HG02588 (cell line): ENCODE data around the gene NUP210.
"Not testable (repeated sequence)": the region's sequence is repeated elsewhere in the genome, so short reads cannot be mapped to it uniquely, and the experiment has no call there.

ENCODE experiments used
- ATAC-seq: cut with Tn5 transposase; IDR thresholded peaks from one replicate; pipeline ENCODE4 v1.9.1; 2021; ENCODE audit warnings: mild to moderate bottlenecking, moderate library complexity; ENCODE audit not compliant: unreplicated experiment

The NUP210 gene

DNA sequence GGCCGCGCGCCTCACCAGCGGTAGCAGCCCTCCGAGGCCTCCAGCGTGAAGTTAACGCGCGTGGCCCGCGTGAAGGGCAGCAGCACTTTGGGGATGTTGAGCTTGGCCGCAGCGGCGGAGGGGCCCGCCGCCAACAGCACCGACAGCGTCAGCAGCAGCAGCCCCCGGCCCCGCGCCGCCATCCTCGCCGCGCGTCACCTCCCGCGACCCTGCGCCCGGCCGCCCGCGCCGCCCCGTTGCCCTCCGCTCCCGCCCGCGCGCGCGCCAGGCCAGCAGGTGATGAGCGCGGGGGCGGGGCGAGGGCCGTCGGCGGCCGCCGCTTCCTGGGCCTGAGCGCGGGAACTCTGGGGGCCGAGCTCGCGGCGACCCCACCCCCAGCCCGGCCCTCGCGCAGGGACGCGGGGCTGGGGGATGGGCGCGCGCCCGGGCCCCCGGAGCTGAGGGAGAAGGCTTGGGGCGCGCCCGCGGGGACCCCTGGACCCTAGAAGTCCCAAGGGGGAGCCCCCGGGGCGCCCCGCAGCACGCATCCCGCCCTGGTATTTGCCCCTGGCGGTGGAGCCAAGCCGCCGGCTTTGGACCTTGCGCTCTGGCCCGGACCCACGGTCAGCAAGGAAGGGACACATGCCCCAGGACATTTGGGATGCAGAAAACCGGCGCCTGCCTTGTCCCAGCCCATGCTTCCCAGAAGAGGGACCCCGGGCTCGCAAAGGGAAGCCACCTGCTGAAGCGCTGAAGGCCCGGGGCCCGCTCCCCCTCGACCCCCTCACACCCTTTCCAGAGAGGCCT, at the start of gene NUP210:
NUP210 (minus strand) TSS at position 278 of the 786 bp plus-strand sequence; CDS start at position 182, 96 bp downstream.
- peak; percentile 61 for ATAC-seq

DNA sequence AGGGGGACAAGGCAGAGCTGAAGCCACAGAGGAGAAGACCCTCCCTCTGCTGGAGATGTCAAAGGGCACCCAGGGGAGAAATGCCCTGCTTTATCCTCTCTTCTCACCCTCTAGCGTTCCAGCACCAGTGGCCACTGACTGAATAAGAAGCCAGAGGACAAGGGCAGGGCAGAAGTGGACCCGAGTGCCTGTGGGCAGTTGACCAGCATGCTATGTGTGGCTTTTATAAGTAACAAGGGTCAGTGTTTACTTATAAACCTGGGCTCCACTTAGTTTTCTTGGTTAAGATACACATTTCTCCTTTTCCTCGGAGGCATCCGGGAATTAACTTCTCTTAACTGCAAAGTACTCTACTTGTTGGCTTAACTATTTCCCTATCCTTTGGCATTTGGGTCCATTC, 46.7 kb upstream of the NUP210 start:
- ATAC-seq: no peak

DNA sequence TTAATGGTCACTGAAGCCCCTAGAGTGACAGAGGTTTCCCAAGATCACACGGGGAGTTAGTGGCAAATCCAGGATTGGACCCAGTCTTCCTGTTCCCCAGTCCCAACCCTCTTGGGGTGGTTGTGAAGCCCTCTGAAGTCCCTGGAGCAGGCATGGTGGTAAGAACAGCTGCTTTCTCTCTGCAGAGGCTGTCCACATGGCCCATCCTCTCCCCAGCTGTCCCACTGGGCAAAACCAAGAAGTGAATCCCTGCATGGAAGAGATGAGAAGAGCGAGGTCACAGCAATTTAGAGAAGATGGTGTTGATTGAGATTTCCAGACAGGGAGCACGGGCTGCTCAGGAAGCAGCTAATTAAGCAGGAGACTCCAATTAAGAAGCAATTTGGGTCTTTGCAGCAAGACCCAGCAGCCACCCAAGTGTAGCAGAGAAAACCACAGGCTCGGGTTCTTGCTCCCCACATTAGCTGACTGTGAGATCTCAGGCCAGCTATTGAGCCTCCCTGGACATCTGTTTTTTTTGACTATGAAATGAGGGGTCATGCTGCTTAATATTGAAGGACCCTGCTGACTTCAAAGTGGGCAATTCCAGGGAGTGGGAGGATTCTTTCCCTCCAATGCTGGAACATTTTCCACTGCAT, 45.2 kb upstream of the NUP210 start:
- no peak for ATAC-seq

DNA sequence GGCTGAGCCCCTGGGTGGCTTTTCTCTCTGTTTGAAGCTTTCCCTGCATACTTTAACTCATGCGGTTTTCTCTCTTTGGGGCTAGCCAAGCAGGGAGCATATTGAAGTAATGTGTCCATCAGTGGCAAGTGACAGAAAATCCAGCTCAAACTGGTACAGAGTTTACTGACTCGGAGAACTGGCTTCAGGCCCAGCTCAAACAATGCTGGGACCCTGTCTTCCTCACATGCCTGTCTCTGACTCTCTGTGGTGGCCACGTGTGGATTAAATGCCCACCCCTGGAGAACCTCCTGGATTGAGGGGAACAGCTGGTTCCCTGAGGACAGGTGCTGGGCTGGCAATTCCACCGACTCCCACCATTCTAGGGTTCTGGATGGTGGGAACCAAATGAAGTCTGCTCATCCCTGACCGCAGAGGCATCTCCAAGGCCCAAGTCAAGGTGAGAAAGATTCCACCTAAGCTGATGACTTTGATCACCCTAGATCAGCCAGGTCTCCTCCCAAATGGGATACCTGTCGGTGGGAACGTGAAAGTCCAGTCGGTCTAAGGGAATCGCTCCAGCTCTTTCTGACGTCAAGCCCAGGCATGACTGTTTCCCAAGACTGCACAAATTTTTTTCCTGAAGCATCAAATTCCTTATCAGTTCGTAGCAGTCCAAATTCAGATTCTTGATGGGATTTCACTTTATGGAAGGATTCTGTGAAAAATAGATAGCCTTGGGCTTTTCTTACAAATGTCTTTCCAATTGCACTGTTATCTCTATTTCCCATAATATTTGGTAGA, 43.7 kb upstream of the NUP210 start:
- no peak for ATAC-seq

DNA sequence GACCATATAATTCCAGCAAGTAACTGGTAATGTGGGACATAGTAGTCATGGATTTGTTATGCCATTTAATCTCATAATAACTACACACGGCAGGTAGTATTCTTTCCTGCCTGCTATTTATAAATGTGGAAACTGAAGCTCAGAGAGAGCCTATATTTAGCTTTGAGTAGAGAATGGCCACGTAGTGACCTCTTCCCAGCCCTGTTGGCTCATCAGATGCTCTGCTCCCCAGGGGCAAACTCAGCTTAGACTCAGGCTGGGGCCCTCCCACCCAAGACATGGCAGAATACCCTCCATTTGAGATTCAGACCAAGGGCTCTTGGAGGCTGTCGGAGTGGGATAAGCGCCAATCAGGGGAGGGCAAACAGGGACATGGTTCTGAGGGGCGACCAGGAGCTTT, 42.7 kb upstream of the NUP210 start:
- ATAC-seq: no peak

DNA sequence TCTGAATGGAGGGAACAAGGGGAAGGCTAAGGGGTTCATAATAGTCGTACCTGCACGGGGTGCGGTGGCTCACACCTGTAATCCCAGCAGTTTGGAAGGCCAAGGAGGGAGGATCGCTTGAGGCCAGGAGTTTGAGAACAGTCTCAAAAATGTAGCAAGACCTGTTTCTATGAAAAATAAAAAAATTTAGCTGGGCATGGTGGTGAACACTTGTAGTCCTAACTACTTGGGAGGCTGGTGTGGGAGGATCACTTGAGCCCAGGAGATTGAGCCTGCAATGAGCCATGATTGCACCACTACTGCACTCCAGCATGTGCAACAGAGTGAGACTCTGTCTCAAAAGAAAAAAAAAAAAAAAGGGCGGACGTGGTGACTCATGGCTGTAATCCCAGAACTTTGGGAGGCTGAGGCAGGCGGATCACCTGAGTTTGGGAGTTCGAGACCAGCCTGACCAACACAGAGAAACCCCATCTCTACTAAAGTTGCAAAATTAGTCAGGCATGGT, 42.1 kb upstream of the NUP210 start:
- ATAC-seq: no peak

DNA sequence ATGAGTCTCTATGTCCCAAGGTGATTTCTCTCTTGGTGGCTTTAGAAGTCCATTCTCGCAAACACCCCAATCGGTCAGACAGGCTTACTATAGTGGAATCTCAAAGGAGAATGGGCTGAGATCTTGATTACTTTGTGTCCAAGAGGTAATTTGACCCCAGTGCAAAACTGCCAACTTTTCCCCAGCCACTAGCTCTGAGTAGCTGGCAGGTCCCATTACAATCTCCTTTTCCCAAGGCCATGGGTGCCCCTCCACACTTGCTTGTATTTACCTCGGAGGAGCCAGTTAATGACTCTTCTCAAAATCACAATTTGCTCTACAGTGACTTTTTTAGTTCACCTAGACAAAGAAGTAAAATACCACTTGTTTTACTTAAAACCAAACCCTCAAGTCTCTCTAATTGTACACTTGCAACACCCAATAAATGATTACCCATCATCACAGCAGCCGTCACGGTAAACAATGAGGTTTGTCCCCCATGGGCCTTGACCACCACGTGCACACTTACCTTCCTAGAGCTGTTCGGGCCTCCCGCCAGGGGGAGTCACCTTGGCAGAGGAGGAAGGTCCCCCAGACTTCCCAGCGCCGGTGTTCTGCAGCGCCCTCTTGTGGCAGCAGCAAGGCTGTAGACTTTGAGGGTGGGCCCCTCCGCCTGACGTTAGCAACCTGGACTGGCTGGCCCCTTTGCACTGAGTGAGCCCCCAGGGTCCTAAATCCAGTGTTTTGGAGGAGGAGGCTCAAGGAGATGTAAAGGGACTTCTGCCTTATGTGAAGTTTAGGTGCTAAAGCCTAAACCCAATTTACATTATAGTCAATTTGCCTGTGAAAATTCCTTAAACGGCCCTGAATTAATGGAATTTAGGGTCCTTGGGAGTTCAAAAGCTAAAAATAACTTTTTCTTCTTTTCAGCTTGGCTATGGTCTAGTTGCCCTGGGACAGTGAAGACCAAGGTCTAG, 41.3 kb upstream of the NUP210 start:
- ATAC-seq: no peak

DNA sequence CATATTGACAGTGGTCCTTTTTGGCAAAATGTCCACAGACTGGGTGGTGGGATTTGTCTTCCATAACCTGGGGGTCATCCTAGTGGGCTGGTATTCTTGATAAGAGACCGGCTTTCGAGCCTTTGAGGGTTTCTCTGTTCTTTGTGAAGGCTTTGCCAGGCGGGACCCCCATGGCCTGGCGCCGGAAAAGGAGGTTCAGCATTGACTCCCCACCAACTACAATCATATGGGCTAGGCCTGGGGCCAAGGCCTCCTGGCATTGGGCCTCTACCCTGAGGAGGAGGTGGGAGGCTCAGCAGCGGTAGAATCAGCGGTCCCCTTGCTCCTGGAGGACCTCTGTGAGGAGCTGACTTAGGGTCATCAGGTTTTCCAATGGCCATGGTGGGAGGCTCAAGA, 40.2 kb upstream of the NUP210 start:
- no peak for ATAC-seq

DNA sequence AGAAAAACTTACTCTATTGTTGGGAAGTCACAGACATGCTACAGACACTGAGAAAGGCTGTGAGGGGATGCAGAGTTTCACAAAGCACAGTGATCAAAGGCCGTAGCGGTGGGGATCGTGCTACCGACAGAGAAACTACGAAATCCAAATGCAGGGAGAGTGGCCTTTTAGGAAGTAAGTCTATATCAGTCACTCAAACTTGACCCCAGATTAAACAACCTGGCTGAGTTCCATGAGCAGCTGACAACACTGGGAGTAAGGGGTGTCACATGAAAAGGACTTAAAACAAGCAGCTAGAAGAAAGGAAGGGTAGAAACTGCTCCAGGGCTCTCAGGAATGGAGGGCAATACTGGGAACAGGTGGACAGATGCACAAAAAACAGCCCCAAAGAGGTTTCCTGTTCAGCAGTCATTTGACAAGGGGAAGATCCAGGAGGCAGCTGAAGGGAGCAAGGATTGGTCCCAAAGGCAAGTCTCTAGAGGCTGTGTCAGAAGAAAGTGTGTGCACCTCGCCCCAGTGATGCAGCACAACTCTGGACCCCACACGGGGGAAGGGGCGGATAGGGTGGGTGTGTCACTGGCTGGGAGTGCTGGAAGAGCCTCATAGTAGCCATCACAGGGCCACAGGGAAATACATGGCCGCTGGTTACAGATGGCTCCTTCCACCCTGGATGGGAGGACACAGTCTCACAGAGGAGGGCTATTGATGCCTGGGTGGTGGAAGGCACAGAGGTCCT, 39.7 kb upstream of the NUP210 start:
- no peak for ATAC-seq

DNA sequence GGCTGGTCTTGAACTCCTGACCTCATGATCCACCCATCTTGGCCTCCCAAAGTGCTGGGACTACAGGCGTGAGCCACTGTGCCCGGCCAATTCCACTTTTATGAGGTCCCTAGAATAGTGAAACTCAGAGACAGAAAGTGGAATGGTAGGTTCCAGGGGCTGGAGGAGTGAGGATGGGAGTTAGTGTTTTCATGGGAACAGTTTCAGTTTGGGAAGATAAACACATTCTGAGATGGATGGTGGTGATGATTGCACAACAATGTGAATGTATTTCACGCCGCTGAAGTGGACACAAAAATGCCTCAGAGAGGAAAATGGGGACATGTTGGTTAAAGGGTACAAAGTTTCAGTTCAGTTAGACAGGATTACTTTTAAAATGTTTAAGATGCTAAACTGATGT, 37.5 kb upstream of the NUP210 start:
- ATAC-seq: no peak

DNA sequence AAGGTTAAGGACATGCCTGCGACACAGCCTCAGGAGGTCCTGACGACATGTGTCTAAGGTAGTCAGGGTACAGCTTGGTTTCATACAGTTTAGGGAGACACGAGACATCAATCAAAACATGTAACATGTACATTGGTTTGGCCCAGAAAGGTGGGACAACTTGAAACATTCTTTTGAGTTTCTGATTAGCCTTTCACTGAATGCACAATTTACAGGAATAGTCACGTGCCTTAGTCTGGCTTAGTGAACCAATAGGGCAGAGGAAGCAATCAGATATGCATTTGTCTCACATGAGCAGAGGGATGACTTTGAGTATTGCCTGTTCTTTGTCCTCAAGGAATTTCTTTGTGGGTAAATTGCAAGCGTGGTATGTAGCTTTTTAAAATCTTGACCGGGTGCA, 35.5 kb upstream of the NUP210 start:
- ATAC-seq: no peak

DNA sequence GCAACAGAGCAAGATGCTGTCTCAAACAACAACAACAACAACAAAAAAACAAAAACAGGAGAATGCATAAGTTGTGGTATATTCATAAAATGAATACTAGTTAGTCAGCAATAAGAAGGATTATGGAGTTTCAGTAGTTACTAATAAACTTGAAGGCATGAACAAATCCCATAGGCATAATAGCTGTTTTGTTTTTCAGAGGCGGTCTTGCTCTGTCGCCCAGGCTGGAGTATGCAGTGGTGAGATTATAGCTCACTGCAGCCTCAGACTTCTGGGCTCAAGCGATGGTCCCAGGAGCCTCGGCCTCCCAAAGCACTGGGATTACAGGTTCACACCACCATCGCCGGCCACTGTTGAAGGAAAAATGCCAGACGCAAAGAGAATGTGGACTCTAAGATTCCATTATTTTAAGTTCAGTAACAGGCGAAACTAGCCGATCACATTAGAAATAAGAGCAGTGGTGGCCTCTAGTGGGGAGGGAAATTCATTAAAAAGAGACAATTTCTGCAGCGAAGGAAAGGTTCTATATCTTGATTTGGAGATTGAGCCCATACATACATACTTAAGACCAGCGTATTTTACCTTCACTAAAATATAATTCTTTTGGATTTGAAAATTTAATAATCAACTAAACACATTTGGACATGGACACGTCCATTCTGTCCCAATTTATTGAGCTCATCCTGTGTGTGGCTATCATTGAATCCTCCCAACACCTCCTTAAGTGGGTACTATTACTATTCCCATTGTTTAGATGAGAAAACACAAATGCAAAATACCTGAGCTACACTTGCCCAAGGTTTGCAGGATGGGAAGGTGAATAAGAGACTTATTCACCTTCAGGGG, 32.6 kb upstream of the NUP210 start:
- ATAC-seq: no peak

DNA sequence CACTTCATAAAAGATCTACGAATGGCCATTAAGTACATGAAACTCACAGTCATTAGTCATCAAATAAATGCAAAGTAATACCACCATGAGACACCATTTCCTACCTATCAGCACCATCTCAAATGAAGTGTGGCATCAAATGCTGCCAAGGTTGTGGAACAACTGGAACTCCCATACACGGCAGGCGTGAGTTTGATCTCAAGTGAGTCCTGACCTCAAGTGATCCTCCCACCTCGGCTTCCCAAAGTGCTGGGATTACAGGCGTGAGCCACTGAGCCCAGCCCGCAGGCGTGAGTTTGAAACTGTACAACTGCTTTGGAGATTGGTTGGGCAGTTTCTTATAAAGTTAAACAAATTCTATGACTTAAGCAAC, 31.2 kb upstream of the NUP210 start:
- ATAC-seq: peak; percentile 4

DNA sequence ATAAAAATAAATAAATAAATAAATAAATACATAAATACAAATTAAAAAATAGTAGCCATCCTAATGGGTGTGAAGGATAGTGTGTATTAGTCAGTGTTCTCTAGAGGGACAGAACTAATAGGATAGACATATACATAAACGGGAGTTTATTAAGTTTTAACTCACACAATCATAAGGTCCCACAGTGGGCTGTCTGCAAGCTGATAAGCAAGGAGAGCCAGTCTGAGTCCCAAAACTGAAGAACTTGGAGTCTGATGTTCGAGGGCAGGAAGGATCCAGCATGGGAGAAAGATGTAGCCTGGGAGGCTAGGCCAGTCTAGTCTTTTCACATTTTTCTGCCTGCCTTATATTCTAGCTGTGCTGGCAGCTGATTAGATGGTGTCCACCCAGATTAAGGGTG, 22.8 kb upstream of the NUP210 start:
- not testable (repeated sequence) for ATAC-seq

DNA sequence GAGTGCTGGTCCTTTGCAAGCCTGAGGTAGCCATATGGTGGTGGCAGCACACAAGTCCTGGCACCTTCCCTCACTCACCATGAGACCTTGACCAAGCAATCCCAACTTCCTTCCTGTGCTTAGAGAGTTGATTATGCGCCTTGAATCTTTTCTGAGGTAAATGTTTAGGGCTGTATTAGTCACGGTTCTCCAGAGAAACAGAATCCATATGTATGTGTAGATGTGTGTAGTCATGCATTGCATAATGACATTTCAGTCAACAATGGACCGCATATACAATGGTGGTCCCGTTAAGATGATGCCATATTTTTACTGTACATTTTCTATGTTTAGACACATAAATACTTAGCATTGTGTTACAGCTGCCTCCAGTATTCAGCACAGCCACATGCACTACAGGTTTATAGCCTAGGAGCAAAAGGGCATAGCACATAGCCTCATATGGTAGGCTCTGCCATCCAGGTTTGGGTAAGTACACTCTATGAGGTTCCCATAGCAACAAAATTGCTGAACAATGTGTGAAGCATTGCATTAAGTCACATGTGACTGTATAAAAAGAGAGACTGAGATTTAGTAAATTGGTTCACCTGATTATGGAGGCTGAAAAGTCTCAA, 20.2 kb upstream of the NUP210 start:
- no peak for ATAC-seq

DNA sequence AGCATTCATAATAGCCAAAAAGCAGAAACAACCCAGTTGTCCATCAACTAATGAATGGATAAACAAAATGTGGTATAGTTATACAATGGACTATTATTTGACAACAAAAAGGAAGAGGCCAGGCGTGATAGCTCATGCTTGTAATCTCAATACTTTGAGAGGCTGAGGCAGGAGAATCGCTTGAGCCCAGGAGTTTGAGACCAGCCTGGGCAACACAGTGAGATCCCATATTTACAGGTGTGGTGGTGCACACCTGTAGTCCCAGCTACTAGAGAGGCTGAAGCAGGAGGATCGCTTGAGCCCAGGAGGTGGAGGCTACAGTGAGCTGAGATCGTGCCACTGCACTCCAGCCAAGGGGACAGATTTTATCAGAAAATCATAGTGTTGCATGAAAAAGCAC, 16.1 kb upstream of the NUP210 start:
- ATAC-seq: not testable (repeated sequence)

DNA sequence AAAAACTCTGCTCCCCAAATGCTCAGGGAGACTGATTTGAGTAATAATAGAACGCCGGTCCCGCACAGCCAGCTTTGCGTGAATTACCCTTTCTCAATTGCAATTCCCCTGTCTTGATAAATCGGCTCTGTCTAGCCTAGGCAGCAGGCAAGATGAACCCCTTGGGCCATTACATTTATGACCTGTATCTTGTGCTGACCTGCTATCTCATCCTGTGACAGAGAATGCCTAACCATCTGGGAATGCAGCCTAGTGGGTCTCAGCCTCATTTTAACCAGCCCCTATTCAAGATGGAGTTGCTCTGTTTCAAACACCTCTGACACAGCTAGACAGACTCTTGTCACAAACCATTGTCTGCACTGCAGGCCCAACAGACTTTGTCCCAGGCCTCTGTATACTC, 13.8 kb upstream of the NUP210 start:
- ATAC-seq: no peak

DNA sequence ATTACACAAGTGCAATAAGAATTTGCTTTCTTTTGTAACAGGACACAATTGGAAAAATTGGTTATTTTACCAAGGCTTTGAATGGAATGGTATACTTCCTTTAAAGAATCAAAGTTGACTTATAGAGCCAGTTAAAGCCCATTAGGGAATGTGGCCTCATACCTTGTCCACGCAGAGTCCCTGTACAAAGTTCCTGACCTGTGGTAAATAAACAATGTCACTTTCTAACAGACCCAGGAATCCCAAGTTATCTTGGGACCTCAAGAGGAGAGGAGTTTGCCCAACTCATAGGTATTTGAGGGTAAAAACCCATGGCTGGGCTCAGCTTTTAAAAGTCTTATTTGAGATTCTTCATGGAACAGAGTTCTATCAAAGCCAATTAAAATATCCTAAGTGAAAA, 12.0 kb upstream of the NUP210 start:
- ATAC-seq: no peak
